Fibroblast of lung (primary cell): Measurements from ENCODE around the gene SERPINB10. TPM values are rescaled to one million over a fixed set of nuclear protein-coding genes. Genes with fewer than 3 reads are reported as not detected.

Experiments
- DNase-seq, 2 donors: peaks; one replicate each; pipeline versions ENCODE4 v3.0.0 to v3.0.0-alpha.2; 2010; ENCODE audit warnings: low read depth in 2 of 2
- H2AFZ ChIP-seq: 2 replicates; pipeline ENCODE4 v1.5.1; 2012; ENCODE audit warnings: low read length, control low read depth, inconsistent platforms
- H3K27ac ChIP-seq: 2 replicates; pipeline ENCODE4 v1.5.1; 2011; ENCODE audit warnings: low read length, control low read depth; ENCODE audit not compliant: insufficient read depth
- H3K27me3 ChIP-seq: 2 replicates; pipeline ENCODE4 v1.5.1; 2011; ENCODE audit warnings: mild to moderate bottlenecking, low read length; ENCODE audit not compliant: control insufficient read depth, insufficient read depth
- H3K36me3 ChIP-seq: 2 replicates; pipeline ENCODE4 v1.5.1; 2011; ENCODE audit warnings: low read length; ENCODE audit not compliant: control insufficient read depth, insufficient read depth
- H3K4me1 ChIP-seq: 2 replicates; pipeline ENCODE4 v1.5.1; 2011; ENCODE audit warnings: low read length; ENCODE audit not compliant: control insufficient read depth, insufficient read depth; ENCODE audit errors: extremely low read depth
- H3K4me2 ChIP-seq: 2 replicates; pipeline ENCODE4 v1.5.1; 2011; ENCODE audit warnings: low read length, control low read depth; ENCODE audit not compliant: insufficient read depth; ENCODE audit errors: extremely low read depth
- H3K4me3 ChIP-seq, 4 experiments: fragments of 200-600 bp in 1 of 4; sonication (generic) in 1 of 4; replicated peaks in 1 of 4; 2 replicates each; pipeline ENCODE4 v1.5.1; 2011 to 2016; ENCODE audit warnings: low read length in 4 of 4, low read depth in 3 of 4, mild to moderate bottlenecking in 3 of 4, control low read depth in 2 of 4, inconsistent platforms in 1 of 4, mixed read lengths in 1 of 4; ENCODE audit not compliant: insufficient read depth in 1 of 4; ENCODE audit errors: control extremely low read depth in 1 of 4
- H3K79me2 ChIP-seq: 2 replicates; pipeline ENCODE4 v1.5.1; 2012; ENCODE audit warnings: mild to moderate bottlenecking, low read length, inconsistent platforms; ENCODE audit not compliant: control insufficient read depth, insufficient read depth
- H3K9ac ChIP-seq: 2 replicates; pipeline ENCODE4 v1.5.1; 2011; ENCODE audit warnings: mild to moderate bottlenecking, low read length, control low read depth; ENCODE audit not compliant: insufficient read depth
- H3K9me3 ChIP-seq: 2 replicates; pipeline ENCODE4 v1.5.1; 2012; ENCODE audit warnings: low read depth, low read length; ENCODE audit not compliant: control insufficient read depth, insufficient read depth
- H4K20me1 ChIP-seq: 2 replicates; pipeline ENCODE4 v1.5.1; 2011; ENCODE audit warnings: low read length; ENCODE audit not compliant: control insufficient read depth, insufficient read depth; ENCODE audit errors: extremely low read depth
- CTCF ChIP-seq, 2 donors: IDR thresholded peaks in 1 of 2; conservative IDR thresholded peaks in 1 of 2; 1 replicate in 1 of 2; 2 replicates in 1 of 2; pipeline ENCODE4 v1.5.1; 2011 to 2012; ENCODE audit warnings: low read length in 2 of 2, control low read depth in 1 of 2, inconsistent platforms in 1 of 2, low read depth in 1 of 2, mild to moderate bottlenecking in 1 of 2
- EZH2 ChIP-seq: IDR thresholded peaks from 2 replicates; pipeline ENCODE4 v1.5.1; 2012; ENCODE audit warnings: low read length, control low read depth, mild to moderate bottlenecking; ENCODE audit errors: missing control alignments
- polyA plus RNA-seq, 2 donors: library from polyadenylated mRNA; depleted of rRNA in 1 of 2; stranded (reverse) in 1 of 2; unstranded in 1 of 2; fragments of >200 nt; gene quantifications; 2 replicates each; pipeline ENCODE4 v1.2.1, GENCODE V29; 2011 to 2012; ENCODE audit warnings: missing spikeins in 1 of 2
- total RNA-seq: library from RNA; depleted of rRNA; stranded (reverse); fragments of >200 nt; gene quantifications from 2 replicates; pipeline ENCODE4 v1.2.1, GENCODE V29; 2014

The SERPINB10 gene
- total and polyA plus RNA-seq, 2 donors (not counting 1 experiment from before 2014, with no cell fraction given): 0.08 TPM; not detected in 1

DNA sequence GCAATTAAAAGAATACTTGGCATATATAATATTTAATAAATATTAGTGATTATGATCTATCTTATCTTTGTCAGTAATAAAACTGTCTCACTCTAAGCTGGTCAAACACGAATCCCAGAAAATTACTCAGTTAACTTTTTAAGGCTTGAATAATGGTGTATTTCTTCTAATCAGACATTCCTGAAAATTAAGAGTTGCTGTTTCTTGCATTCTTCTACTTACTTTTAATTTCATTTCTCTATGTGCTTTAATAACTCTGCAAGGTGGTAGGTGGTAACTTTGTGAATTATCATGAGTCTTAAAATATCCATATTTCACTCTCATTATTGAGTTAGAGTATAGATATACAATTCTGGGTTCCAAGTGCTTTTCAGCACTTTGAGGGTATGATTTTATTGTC is 3.1 kb upstream of the SERPINB10 start:
- no peak overlapping the region for H3K9ac ChIP-seq
- no peaks in the 10 kb centered on the region for H4K20me1 ChIP-seq
- H3K79me2 ChIP-seq: no peaks in the 10 kb centered on the region
- no peak overlapping the region for H3K27ac ChIP-seq
- no peak overlapping the region for H2AFZ ChIP-seq
- no peak for TF ChIP-seq EZH2
- no peaks in the 10 kb centered on the region for H3K9me3 ChIP-seq
- no peaks in the 10 kb centered on the region for H3K36me3 ChIP-seq
- no peak overlapping the region for H3K4me3 ChIP-seq
- no peak for DNase-seq
- no peaks in the 10 kb centered on the region for H3K27me3 ChIP-seq
- H3K4me2 ChIP-seq: no peak overlapping the region
- H3K4me1 ChIP-seq: no peaks in the 10 kb centered on the region

DNA sequence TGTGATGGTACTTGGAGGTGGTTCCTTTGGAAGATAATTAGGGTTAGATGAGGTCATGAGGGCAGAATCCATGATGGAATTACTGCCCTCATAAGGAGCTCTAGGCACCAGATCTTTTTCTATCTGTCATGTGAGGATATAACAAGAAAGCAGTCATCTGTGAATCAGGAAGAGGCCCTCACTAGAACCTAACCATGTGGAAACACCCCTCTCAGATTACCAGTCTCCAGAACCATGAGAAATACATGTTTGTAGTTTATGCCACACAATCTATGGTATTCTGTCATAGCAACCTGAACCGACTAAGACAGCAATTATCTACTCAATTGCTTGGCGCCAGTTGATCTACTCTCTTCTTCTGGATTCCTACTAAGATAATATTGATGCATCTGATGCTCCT is 2.4 kb upstream of the SERPINB10 start:
- H3K79me2 ChIP-seq: no peaks in the 10 kb centered on the region
- no peak overlapping the region for H2AFZ ChIP-seq
- H3K27ac ChIP-seq: no peak overlapping the region
- no peak overlapping the region for H3K4me2 ChIP-seq
- H3K9ac ChIP-seq: no peak overlapping the region
- no peaks in the 10 kb centered on the region for H4K20me1 ChIP-seq
- TF ChIP-seq EZH2: no peak
- TF ChIP-seq CTCF (conservative IDR thresholded peaks at IDR 0.05 in 1 of 2, IDR thresholded peaks at IDR 0.05 in 1 of 2; ENCODE audit: low read depth in 1 of 2, low read length in 2 of 2): no peak
- H3K9me3 ChIP-seq: no peaks in the 10 kb centered on the region
- no peak for DNase-seq
- H3K36me3 ChIP-seq: no peaks in the 10 kb centered on the region
- no peak overlapping the region for H3K4me3 ChIP-seq
- no peaks in the 10 kb centered on the region for H3K4me1 ChIP-seq
- no peaks in the 10 kb centered on the region for H3K27me3 ChIP-seq

- no peaks in the 10 kb centered on the region for H3K9me3 ChIP-seq
- no peak overlapping the region for H3K4me2 ChIP-seq
- no peaks in the 10 kb centered on the region for H4K20me1 ChIP-seq
- no peak overlapping the region for H2AFZ ChIP-seq
- H3K9ac ChIP-seq: no peak overlapping the region
- H3K4me3 ChIP-seq: no peak overlapping the region
- no peak overlapping the region for H3K27ac ChIP-seq
- no peak for TF ChIP-seq CTCF (conservative IDR thresholded peaks at IDR 0.05 in 1 of 2, IDR thresholded peaks at IDR 0.05 in 1 of 2; ENCODE audit: low read depth in 1 of 2, low read length in 2 of 2)
- TF ChIP-seq EZH2: no peak
- no peaks in the 10 kb centered on the region for H3K27me3 ChIP-seq
- H3K36me3 ChIP-seq: no peaks in the 10 kb centered on the region
- DNase-seq: no peak
- H3K79me2 ChIP-seq: no peaks in the 10 kb centered on the region
- no peaks in the 10 kb centered on the region for H3K4me1 ChIP-seq
Observed at GRCh38 chr18:63906056-63906455, 1.7 kb upstream of the SERPINB10 start.
